K562 (cell line): ENCODE data around the gene TCP11. TPM values are rescaled to one million over a fixed set of nuclear protein-coding genes. Genes with fewer than 3 reads are reported as not detected.
A peak's percentile ranks its signal among the peaks of the same experiment; 100 is the strongest.

Source experiments
- CREB1 ChIP-seq, 2 experiments: sonication (generic) in 1 of 2; formaldehyde crosslinking in 1 of 2; IDR thresholded peaks; 2 replicates each; pipeline versions ENCODE4 v1.6.1 to v1.8.0; 2012 to 2022; ENCODE audit warnings: inconsistent platforms in 1 of 2, mild to moderate bottlenecking in 1 of 2, missing genetic modification reagents in 1 of 2, moderate library complexity in 1 of 2
- EGR1 ChIP-seq: fragments of 450-650 bp; conservative IDR thresholded peaks from 2 replicates; pipeline ENCODE4 v1.6.1; 2017; ENCODE audit warnings: mild to moderate bottlenecking
- ESRRB ChIP-seq: fragments of 250-450 bp; sonication (Bioruptor Pico); IDR thresholded peaks from 2 replicates; pipeline ENCODE4 v1.5.0; 2020; ENCODE audit warnings: mild to moderate bottlenecking, moderate library complexity, borderline replicate concordance
- HNRNPH1 ChIP-seq: fragments of 200-400 bp; formaldehyde crosslinking; optimal IDR thresholded peaks from 2 replicates; pipeline ENCODE3; 2017; ENCODE audit warnings: low read depth, mild to moderate bottlenecking, low read length, moderate library complexity
- KLF6 ChIP-seq: fragments of 250-450 bp; sonication (Bioruptor Pico); IDR thresholded peaks from 2 replicates; pipeline ENCODE4 v1.4.0; 2020; ENCODE audit warnings: mild to moderate bottlenecking, moderate library complexity, borderline replicate concordance
- NFIX ChIP-seq: fragments of 250-450 bp; sonication (Bioruptor Pico); IDR thresholded peaks from 2 replicates; pipeline ENCODE4 v1.4.0; 2020; ENCODE audit warnings: low read depth, mild to moderate bottlenecking, moderate library complexity
- SAFB2 ChIP-seq: fragments of 200-400 bp; formaldehyde crosslinking; IDR thresholded peaks from 2 replicates; pipeline ENCODE4 v1.6.1; 2018; ENCODE audit warnings: borderline replicate concordance, low read length, low read depth, moderate library complexity; ENCODE audit not compliant: severe bottlenecking
- ZC3H4 ChIP-seq: sonication (generic); formaldehyde crosslinking; IDR thresholded peaks from 2 replicates; pipeline ENCODE4 v1.9.0; 2021; ENCODE audit warnings: missing genetic modification reagents, borderline replicate concordance
- ZNF253 ChIP-seq: fragments of 250-450 bp; sonication (Bioruptor Pico); conservative IDR thresholded peaks from 2 replicates; pipeline ENCODE4 v1.6.1; 2021; ENCODE audit warnings: mild to moderate bottlenecking
- ZNF354B ChIP-seq: fragments of 250-450 bp; sonication (Bioruptor Pico); IDR thresholded peaks from 2 replicates; pipeline ENCODE4 v1.4.0; 2020
- polyA plus RNA-seq, 8 experiments: library from polyadenylated mRNA; depleted of rRNA in 4 of 8; stranded (reverse) in 5 of 8; unstranded in 3 of 8; fragments of >200 nt; fragmentation: Nextera tagmentation in 2 of 8; fragmentation: Illumina TruSeq in 1 of 8; extraction: Ambion mirVana in 2 of 8; extraction: Trizol in 1 of 8; gene quantifications; 2 replicates each; pipeline versions ENCODE4 v1.2.1 to v1.2.3, GENCODE V29; 2011 to 2014; ENCODE audit warnings: inconsistent platforms in 1 of 8, missing spikeins in 1 of 8
- total RNA-seq, 7 experiments: library from RNA; depleted of rRNA in 6 of 7; stranded (reverse); fragments of >200 nt in 6 of 7; fragmentation: Illumina TruSeq in 2 of 7; extraction: Trizol in 2 of 7; gene quantifications; 2 replicates each; pipeline versions ENCODE4 v1.2.1 to v1.2.3, GENCODE V29; 2011 to 2021; ENCODE audit warnings: low replicate concordance in 1 of 7
- TF ChIP-seq, protein P1 (sequence below): fragments of 250-450 bp; sonication (Bioruptor Pico); IDR thresholded peaks from 2 replicates; pipeline ENCODE4 v1.4.0; 2020
- TF ChIP-seq, protein P2 (sequence below): sonication (generic); formaldehyde crosslinking; IDR thresholded peaks from 2 replicates; pipeline ENCODE4 v1.5.0; 2020; ENCODE audit warnings: missing genetic modification reagents
- TF ChIP-seq, protein P3 (sequence below): fragments of 450-650 bp; conservative IDR thresholded peaks from 2 replicates; pipeline ENCODE4 v1.6.1; 2016; ENCODE audit warnings: missing genetic modification characterization, low read depth, mild to moderate bottlenecking, control low read depth, missing compliant biosample characterization
- TF ChIP-seq, protein P4 (sequence below): sonication (generic); formaldehyde crosslinking; IDR thresholded peaks from 2 replicates; pipeline ENCODE4 v1.8.1; 2023; ENCODE audit warnings: mild to moderate bottlenecking, missing genetic modification reagents
- TF ChIP-seq, protein P5 (sequence below): sonication (generic); formaldehyde crosslinking; IDR thresholded peaks from 2 replicates; pipeline ENCODE4 v1.8.0; 2023; ENCODE audit warnings: mild to moderate bottlenecking, missing genetic modification reagents

TCP11 gene
- total and polyA plus RNA-seq, 9 of the 15 experiments (the other 6 are each of a cell fraction or from before 2014, with no cell fraction given): not detected

DNA sequence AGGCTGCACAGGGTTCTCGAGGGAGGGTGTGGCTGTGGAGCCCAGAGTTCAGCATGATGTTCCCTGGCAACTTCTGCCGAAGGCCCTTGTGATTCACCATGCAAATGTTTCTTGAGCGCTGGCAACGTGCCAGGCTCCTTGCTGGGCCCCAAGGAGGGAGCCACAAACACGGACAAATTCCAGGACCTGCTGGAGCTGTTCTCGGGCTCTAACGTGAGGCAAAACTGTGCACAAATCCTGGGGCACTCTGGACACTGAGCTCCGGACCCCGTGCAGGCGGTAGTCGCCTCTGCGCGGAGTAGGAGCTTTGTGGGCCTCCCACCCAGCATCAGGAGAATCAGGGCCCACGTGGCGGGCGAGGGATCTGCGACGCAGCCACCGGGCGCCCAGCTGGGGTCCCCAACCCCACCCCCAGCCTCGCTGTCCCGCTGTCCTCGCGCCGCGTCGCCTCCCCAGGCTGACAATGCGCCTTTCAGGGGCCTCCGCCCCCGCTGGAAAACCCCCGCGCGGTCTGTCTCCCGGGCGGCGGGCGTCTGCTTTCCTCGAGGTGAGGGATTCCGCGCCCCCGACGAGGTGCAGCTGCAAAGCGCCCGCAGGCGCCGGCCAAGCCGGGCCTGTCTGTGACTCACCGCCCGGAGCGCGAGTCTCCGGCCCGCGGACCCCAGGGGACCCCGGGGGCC, 40.9 kb upstream of the TCP11 start (continued):
- TF ChIP-seq, protein P1, sequence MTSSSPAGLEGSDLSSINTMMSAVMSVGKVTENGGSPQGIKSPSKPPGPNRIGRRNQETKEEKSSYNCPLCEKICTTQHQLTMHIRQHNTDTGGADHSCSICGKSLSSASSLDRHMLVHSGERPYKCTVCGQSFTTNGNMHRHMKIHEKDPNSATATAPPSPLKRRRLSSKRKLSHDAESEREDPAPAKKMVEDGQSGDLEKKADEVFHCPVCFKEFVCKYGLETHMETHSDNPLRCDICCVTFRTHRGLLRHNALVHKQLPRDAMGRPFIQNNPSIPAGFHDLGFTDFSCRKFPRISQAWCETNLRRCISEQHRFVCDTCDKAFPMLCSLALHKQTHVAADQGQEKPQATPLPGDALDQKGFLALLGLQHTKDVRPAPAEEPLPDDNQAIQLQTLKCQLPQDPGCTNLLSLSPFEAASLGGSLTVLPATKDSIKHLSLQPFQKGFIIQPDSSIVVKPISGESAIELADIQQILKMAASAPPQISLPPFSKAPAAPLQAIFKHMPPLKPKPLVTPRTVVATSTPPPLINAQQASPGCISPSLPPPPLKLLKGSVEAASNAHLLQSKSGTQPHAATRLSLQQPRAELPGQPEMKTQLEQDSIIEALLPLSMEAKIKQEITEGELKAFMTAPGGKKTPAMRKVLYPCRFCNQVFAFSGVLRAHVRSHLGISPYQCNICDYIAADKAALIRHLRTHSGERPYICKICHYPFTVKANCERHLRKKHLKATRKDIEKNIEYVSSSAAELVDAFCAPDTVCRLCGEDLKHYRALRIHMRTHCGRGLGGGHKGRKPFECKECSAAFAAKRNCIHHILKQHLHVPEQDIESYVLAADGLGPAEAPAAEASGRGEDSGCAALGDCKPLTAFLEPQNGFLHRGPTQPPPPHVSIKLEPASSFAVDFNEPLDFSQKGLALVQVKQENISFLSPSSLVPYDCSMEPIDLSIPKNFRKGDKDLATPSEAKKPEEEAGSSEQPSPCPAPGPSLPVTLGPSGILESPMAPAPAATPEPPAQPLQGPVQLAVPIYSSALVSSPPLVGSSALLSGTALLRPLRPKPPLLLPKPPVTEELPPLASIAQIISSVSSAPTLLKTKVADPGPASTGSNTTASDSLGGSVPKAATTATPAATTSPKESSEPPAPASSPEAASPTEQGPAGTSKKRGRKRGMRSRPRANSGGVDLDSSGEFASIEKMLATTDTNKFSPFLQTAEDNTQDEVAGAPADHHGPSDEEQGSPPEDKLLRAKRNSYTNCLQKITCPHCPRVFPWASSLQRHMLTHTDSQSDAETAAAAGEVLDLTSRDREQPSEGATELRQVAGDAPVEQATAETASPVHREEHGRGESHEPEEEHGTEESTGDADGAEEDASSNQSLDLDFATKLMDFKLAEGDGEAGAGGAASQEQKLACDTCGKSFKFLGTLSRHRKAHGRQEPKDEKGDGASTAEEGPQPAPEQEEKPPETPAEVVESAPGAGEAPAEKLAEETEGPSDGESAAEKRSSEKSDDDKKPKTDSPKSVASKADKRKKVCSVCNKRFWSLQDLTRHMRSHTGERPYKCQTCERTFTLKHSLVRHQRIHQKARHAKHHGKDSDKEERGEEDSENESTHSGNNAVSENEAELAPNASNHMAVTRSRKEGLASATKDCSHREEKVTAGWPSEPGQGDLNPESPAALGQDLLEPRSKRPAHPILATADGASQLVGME (CRISPR knock-in tag): no peak
- TF ChIP-seq EGR1 (peak; percentile 26; the same call in 1 of the 2 replicates), ZNF253 (CRISPR knock-in tag) (no peak), SAFB2 (no peak), ZNF354B (CRISPR knock-in tag) (no peak), KLF6 (CRISPR knock-in tag) (no peak), HNRNPH1 (no peak), ZC3H4 (CRISPR knock-in tag) (no peak), NFIX (CRISPR knock-in tag) (peak; percentile 82), CREB1 (IDR thresholded peaks at IDR 0.05) (no peak), CREB1 (CRISPR knock-in tag; IDR thresholded peaks at IDR 0.05) (no peak), ESRRB (CRISPR knock-in tag) (no peak)
- TF ChIP-seq, protein P2, sequence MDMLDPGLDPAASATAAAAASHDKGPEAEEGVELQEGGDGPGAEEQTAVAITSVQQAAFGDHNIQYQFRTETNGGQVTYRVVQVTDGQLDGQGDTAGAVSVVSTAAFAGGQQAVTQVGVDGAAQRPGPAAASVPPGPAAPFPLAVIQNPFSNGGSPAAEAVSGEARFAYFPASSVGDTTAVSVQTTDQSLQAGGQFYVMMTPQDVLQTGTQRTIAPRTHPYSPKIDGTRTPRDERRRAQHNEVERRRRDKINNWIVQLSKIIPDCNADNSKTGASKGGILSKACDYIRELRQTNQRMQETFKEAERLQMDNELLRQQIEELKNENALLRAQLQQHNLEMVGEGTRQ: no peak
- TF ChIP-seq, protein P3, sequence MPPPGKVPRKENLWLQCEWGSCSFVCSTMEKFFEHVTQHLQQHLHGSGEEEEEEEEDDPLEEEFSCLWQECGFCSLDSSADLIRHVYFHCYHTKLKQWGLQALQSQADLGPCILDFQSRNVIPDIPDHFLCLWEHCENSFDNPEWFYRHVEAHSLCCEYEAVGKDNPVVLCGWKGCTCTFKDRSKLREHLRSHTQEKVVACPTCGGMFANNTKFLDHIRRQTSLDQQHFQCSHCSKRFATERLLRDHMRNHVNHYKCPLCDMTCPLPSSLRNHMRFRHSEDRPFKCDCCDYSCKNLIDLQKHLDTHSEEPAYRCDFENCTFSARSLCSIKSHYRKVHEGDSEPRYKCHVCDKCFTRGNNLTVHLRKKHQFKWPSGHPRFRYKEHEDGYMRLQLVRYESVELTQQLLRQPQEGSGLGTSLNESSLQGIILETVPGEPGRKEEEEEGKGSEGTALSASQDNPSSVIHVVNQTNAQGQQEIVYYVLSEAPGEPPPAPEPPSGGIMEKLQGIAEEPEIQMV: no peak
- TF ChIP-seq, protein P4, sequence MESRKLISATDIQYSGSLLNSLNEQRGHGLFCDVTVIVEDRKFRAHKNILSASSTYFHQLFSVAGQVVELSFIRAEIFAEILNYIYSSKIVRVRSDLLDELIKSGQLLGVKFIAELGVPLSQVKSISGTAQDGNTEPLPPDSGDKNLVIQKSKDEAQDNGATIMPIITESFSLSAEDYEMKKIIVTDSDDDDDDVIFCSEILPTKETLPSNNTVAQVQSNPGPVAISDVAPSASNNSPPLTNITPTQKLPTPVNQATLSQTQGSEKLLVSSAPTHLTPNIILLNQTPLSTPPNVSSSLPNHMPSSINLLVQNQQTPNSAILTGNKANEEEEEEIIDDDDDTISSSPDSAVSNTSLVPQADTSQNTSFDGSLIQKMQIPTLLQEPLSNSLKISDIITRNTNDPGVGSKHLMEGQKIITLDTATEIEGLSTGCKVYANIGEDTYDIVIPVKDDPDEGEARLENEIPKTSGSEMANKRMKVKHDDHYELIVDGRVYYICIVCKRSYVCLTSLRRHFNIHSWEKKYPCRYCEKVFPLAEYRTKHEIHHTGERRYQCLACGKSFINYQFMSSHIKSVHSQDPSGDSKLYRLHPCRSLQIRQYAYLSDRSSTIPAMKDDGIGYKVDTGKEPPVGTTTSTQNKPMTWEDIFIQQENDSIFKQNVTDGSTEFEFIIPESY (CRISPR knock-in tag): peak; percentile 92
- TF ChIP-seq, protein P5, sequence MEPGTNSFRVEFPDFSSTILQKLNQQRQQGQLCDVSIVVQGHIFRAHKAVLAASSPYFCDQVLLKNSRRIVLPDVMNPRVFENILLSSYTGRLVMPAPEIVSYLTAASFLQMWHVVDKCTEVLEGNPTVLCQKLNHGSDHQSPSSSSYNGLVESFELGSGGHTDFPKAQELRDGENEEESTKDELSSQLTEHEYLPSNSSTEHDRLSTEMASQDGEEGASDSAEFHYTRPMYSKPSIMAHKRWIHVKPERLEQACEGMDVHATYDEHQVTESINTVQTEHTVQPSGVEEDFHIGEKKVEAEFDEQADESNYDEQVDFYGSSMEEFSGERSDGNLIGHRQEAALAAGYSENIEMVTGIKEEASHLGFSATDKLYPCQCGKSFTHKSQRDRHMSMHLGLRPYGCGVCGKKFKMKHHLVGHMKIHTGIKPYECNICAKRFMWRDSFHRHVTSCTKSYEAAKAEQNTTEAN (CRISPR knock-in tag): no peak
